HEK293T (cell line): ENCODE measurements around the gene FBXL4.

Experiments used
- HDGF ChIP-seq: fragments of 450-650 bp; IDR thresholded peaks from 2 replicates; pipeline ENCODE4 v1.6.1; 2017; ENCODE audit warnings: antibody characterized with exemption, borderline replicate concordance
- NFRKB ChIP-seq: fragments of 450-650 bp; IDR thresholded peaks from 2 replicates; pipeline ENCODE4 v1.6.1; 2016; ENCODE audit warnings: mild to moderate bottlenecking, moderate library complexity
- SP1 ChIP-seq: fragments of 450-650 bp; IDR thresholded peaks from 2 replicates; pipeline ENCODE4 v1.6.1; 2017

- no peak for TF ChIP-seq NFRKB
- TF ChIP-seq HDGF: no peak
- TF ChIP-seq SP1: no peak
Measured at GRCh38 chr6:98905759-98906158, 42.0 kb downstream of the FBXL4 start.
